Measurements from ENCODE around the gene CHD6.

Gene CHD6

DNA sequence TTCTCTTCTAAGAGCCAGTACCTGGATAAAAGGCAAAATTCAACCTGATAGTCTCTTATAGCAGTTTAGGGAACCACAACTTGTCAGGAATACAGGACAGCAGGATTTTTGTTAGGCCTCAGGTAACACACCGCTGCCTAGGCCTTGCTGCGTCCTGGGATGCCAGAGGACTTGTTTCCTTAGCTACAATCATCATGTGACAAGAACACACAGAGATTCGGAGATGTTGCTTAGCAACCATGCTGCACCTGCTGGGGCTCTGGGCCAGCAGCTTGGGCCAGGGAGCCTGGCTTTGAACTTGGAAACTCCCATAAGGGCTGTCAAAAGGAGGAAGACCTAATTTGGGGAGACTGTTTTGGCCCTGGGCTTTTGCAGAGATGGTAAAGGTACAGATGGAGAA lies 36.1 kb upstream of the CHD6 start:
- no peak for DNase-seq (ENCODE audit: low read depth)
- TF ChIP-seq, protein P1, sequence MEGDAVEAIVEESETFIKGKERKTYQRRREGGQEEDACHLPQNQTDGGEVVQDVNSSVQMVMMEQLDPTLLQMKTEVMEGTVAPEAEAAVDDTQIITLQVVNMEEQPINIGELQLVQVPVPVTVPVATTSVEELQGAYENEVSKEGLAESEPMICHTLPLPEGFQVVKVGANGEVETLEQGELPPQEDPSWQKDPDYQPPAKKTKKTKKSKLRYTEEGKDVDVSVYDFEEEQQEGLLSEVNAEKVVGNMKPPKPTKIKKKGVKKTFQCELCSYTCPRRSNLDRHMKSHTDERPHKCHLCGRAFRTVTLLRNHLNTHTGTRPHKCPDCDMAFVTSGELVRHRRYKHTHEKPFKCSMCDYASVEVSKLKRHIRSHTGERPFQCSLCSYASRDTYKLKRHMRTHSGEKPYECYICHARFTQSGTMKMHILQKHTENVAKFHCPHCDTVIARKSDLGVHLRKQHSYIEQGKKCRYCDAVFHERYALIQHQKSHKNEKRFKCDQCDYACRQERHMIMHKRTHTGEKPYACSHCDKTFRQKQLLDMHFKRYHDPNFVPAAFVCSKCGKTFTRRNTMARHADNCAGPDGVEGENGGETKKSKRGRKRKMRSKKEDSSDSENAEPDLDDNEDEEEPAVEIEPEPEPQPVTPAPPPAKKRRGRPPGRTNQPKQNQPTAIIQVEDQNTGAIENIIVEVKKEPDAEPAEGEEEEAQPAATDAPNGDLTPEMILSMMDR (conservative IDR thresholded peaks at IDR 0.05; ENCODE audit: low read depth, low read length), result no peak
- no peak overlapping the region for H3K4me3 ChIP-seq (ENCODE audit: low read length)

DNA sequence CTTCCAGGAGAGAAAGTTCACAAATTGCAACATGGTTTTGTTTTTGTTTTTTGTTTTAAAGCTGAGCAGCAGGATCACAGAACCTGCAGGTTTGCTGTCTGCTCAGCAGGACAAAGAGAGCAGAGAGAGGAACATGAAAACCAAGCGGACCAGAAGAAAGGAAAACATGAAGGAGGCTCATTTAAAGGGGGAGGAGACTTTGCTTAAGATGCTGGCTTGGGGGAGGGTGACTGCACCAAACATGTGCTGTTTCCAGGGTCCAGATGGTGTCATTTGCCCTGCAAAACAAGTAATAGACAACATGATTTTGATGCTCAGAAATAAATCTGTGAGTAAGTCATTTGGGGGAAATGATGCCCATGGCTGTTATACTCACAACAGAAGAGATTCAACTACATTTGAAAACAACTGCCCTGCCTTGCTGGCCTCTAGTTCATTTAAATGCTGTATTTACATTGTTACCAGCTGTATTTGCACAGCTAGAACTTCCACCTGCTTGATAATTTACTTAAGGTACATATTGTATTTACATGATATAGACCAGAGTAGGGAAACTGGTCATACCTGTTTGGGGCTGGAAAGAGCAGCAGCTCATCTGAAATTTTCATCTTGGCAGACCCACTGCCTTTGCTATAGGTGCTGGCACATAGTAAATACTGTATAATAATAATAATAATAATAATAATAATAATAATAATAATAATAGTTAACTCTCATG lies 32.2 kb upstream of the CHD6 start:
- DNase-seq (ENCODE audit: low read depth), result no peak
- TF ChIP-seq, protein P1 (conservative IDR thresholded peaks at IDR 0.05; ENCODE audit: low read depth, low read length), result no peak
- H3K4me3 ChIP-seq (ENCODE audit: low read length), result no peak overlapping the region

DNA sequence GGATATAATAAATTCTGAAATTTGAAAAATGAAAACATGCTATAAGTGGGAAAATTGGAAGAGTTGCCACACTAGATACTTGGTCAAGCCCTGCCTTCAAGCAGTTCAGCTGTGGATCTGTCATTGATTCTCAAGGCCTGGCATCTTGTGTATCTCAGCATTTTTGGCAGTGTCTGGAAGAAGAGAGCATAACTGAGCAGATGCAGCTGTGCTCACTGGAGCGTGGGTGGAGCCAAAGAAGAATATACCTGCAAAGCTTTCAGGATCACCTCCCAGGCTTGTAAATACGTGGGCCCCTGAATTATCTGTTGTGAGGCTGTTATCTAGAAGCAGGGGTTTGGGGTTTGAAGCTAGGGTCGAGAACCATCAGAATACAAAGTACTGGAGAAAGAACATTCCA lies 31.3 kb upstream of the CHD6 start:
- TF ChIP-seq, protein P1 (conservative IDR thresholded peaks at IDR 0.05; ENCODE audit: low read depth, low read length), result no peak
- DNase-seq (ENCODE audit: low read depth), result no peak
- no peak overlapping the region for H3K4me3 ChIP-seq (ENCODE audit: low read length)

DNA sequence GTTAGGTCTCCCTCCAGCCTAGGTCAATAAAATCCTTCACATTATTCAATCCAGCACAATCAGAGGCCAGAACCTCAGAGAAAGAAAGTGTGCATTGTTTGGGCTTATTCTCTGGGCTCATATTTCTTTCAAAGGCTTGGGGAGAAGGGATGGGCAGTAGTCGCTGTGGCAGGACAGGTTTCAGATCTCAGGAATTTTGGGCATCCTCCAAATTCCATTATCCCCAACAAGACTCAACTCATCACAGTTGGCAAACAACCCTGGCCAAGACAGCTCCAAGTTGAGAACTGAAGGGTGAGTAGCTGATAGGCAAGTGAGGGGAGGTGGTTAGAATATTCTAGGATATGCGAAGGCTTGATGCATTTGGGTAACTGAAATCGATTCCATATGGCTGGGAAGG lies 27.2 kb upstream of the CHD6 start:
- no peak overlapping the region for H3K4me3 ChIP-seq (ENCODE audit: low read length)
- TF ChIP-seq, protein P1 (conservative IDR thresholded peaks at IDR 0.05; ENCODE audit: low read depth, low read length), result no peak
- no peak for DNase-seq (ENCODE audit: low read depth)

DNA sequence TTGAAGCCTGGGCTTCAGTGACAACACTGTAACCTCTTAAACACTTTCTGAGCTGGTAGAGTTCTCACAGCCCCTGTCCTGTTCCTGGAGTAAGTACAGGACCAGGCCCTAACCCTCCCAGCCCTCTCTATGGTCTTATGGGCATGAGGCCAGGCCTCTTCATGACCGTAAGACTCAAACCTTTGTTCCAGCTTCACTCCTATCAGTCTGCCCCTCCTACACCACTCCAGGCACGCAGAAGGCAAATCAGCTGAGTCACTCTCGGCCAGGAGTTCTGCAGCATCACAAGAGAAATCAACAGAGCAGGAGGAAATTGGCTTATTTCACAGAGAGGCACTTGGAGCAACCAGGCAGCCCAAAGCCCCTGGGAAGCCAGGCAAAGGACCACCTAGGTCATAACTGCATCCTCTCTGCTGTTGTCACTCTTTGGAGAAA lies 25.3 kb upstream of the CHD6 start:
- TF ChIP-seq, protein P1 (conservative IDR thresholded peaks at IDR 0.05; ENCODE audit: low read depth, low read length), result no peak
- peak; percentile 76 for DNase-seq (ENCODE audit: low read depth)
- H3K4me3 ChIP-seq (ENCODE audit: low read length), result no peak overlapping the region

DNA sequence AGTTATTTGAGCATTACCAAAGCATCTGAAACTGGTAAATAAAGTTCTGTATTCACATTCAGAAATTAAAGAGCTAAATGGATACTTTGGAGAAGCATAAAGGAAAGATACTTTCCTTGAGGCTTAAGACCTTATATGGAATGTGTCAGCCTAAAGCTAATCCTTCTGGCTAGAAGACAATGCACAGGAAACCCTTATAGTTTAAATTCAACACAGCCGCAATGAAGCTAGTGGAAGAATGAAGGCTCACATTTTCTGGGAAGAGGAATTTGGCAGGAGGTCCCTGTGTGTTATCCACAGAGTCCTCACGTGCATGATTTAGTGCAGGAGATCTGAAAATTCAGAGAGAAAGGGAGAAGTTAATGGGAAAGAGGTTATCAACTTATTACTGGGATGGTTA lies 21.5 kb upstream of the CHD6 start:
- TF ChIP-seq, protein P1 (conservative IDR thresholded peaks at IDR 0.05; ENCODE audit: low read depth, low read length), result no peak
- no peak for DNase-seq (ENCODE audit: low read depth)
- no peak overlapping the region for H3K4me3 ChIP-seq (ENCODE audit: low read length)

DNA sequence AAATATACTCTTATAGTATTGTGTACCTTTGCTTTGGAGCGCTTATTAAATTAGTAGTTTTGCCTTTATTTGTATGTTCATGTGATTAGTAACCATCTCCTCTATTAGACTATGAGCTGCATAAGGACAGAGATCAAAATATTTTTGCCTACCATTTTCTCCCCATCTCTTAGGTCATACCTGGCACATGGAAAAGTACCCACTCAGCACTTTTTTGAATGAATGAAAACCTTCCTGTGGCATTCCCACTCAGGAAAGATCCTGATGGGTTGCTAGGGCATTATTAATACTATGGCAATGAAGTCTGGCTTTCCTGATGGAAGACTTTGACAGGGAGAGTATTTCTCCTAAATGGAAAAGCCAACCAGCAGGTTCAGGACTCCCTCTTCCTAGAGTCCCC lies 20.3 kb upstream of the CHD6 start:
- TF ChIP-seq, protein P1 (conservative IDR thresholded peaks at IDR 0.05; ENCODE audit: low read depth, low read length), result no peak
- no peak for DNase-seq (ENCODE audit: low read depth)

More for the DNA sequence above, 20.3 kb upstream of the CHD6 start:
- no peak overlapping the region for H3K4me3 ChIP-seq (ENCODE audit: low read length)
